Stimulated activated CD8-positive, alpha-beta memory T cell treated with anti-CD3 and anti-CD28 coated beads, Interleukin-12 subunit alpha, Interleukin-12 subunit beta, amount 100 ng/mL, for 24 hours (primary cell): ENCODE measurements around the gene CD7.

ENCODE experiments used
- DNase-seq: peaks from one replicate; pipeline ENCODE4 v3.0.0-alpha.2; 2020; ENCODE audit errors: extremely low read depth

Gene CD7

GRCh38 chr17:82298538-82299421 lies 18.6 kb downstream of the CD7 start:
- DNase-seq: no peak

DNA sequence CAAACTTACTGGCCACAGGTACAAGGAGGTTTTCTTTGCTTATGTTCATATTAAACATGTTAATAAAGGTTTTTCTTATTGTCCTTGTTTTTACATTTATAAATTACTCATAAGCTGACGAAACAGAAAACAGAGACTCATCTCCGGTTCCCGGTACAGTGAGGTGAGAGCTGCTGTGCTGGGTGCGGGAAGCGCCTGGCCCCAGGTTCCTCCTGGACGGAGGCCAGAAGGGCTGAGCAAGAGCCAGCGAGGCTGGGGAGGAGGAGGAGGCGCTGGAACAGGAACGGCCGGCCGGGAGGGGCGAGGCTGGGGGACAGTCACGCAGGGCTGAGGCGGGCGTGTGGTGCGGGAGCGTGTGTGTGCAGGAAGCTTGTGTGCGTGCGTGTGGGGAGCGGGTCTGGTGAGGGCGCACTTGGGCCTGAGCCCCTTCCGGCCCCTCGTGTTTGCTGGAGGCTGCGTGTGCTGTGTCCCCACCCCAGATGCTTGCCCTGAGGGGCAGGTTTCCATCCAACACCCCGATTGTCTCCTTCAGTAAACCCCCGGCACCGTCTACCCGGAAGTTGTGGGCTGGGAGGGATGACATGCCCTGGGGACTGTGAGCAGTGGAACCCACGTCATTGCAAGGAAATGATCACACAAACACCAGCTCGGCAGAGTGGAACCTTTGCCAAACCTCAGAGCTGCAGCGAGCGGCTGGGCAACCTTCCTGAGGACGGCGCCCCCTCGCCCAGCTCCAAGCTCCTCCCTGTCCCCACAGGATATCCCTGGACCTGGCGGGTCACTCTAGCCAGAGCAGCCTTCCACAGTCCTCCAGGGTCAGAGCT lies 19.5 kb downstream of the CD7 start:
- peak; percentile 84 for DNase-seq

DNA sequence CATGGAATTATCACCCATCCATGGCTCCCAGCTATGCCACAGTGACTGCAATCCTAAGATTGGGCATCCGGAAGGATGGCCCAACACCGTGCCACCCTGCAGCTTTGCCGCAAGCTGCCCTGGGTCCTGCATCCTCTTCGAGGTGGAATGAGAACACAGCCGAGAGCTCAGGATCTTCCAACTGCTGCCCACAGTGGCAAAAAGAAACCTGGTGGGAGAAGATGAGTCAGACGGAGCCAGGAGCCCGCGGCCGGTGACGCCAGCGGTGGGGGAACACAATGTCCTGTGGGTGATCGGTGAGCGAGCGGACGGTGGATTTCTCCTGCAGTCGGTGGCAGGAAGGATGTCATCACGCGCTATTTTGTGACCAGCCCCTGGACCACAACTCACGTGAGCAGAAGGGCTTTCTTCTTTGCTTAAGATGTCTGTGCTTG lies 20.1 kb downstream of the CD7 start:
- DNase-seq: peak; percentile 74

DNA sequence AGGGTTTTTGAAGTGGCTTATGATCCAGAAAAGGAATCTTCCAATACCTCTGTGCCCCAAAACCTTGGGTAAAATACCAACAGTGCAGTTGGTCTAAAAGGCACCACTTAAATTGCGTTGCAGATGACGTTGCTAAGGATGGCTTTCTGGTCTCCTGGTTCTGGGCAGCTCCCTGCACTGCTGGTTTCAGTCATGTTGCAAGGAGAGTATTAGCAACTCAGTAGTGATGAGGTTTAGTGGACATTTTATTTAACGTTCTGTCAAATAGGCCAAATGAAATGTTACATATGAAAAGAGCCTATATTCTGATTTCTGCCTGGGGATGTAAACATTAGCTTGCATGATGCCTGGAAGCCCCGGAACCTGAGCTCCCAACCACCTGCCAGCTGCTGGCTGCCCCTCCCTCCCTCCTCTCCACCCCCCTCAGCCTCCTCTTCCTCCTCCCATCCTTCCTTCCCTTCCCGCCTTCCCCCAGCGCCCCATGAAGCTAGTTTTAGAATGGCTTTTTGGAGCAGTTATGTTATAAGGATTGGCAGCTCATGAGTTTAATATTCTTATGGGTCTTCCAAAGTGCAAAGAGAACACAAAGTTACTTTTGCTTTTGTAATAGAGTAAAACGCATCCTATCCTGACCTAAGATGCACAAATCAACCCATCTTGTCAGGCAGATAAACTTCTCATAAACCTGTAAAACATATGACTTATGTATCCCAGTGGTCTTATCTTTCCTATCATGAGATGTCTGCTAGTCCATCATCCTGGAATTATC lies 20.7 kb downstream of the CD7 start:
- DNase-seq: no peak

DNA sequence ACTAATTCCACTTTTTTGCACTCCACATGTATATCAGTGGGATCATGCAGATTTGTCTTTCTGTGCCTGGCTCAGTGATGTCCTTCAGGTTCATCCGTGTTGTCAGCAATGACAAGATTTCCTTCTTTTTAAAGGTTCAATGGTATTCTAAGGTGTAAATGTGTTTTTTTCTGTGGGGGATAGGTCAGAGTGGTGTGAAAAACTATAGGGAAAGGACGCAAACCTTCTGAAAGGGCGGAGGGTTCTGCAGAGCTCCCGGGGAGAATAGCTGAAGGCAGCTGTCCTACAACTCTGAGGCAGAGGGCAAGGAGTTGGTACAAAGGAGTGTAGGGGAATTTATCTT lies 22.0 kb downstream of the CD7 start:
- no peak for DNase-seq

DNA sequence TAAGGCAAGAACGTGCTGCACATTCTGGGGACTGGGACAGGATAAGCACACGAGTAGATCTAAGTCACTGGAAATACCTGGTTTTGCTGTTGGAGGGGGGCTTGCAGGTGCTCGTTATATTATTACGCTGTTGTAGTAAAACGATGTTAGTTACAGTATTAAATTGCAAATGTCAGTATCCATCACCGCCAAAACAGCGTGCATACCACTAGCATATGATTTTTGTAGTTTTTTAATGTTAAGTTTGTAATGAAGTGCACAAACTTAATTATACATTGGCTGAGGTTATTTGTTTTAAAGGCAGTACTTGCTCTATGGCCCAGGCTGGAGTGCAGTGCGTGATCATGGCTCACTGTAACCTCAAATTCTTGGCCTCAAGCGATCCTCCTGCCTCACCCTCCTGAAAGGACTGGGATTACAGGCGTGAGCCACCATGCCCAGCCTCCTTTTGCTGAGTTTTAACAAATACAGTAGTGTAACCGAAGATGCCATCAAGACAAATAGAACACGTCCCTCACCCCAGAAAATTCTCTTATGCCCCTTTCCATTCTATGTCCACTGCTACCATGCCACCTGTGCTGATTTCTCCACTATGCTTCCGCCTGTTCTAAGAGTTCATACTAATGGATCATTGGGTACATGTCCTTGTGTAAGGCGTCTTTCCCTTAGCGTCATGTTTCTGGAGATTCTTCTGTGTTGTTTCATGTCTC lies 23.2 kb downstream of the CD7 start:
- no peak for DNase-seq

DNA sequence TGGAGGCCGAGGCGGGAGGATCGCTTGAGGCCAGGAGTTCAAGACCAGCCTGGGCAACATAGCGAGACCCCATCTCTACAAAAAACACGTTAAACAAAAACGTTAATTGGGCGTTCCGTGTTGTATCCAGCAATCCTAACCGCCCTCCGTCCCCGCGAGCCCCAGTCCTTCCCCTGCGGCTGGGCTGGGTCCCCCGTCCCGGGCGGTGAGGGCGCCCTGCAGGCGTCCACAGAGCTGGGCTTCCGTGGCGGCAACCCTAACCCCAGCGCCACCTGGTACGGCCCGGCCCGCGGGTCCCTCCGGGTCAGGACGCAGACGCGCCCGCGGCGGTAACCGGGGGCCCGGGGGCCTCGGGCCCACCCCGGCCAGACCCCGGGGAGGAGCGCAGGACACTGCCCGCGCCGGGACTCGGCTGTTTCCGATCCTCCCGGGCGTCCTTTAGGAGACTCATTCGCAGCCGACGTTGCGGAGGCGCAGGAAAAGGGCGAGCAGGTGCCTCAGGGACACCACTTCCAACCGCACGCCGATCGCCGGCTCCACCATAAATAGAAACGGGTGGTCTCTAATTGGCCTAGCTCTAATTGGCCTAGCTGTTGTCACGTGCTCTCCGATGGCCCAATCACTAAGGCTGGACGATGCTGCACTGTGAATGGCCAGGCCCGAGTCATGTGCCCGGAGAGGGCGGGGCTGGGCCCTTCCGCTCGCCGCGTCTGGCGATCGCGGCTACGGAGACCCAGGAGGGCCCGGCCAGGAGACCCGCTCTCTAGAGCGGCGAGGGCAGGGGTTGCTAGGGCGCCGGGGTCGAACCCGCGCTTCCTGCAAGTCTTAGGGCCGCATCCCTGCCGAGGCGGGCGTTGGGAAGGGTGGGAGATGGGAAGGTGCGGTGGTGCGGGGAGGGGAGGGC lies 24.9 kb downstream of the CD7 start:
- DNase-seq: peak; percentile 82

GRCh38 chr17:82291582-82292250 lies 25.7 kb downstream of the CD7 start:
- DNase-seq: no peak

GRCh38 chr17:82287868-82288801 lies 29.3 kb downstream of the CD7 start:
- no peak for DNase-seq

- DNase-seq: no peak
These were observed 30.2 kb downstream of the CD7 start for GRCh38 chr17:82287013-82287867.

DNA sequence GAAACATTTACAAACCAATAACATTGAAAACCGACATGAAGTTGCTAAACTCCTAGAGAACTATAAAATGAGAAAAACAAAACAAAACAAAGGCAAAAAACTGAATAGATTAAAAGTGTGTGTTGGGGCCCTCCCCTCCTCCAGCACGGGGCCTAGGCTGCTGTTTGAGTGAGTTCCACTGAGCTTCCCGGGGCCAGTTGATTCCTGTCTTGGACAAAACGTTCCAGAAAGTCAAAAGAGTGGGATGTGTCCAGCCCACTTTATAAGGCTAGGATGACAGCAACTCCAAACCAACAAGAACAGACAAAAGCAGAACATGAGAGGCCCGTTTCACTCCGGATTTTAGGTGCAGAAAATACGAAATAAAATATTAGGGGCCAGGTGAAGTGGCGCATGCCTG lies 32.3 kb downstream of the CD7 start:
- no peak for DNase-seq

DNA sequence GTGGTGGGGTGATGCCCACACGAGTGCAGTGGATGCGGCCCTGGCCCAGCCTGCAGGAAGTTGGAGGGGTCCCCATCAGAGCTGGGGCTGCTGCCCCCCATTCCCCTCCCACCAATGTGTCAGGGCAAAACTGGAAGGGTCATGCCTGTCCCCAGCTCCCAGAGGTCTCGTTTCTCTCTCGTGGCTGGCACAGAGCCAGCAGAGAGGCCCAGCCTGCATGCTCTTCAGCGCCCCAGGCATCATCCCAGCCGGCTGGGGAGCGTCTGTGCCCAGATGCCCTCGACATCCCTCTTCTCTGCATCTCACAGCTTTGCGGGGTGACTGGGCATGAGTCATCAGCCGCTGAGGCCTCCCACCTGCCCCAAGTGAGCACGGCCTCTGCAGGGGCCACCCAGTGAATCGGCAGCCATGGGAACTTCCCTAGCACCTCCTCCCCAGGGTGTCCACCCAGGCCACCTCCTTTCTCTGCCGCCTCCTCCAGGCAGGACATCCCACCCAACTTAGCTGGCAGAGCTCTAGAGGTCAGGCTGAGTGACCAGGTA lies 34.1 kb downstream of the CD7 start:
- no peak for DNase-seq

DNA sequence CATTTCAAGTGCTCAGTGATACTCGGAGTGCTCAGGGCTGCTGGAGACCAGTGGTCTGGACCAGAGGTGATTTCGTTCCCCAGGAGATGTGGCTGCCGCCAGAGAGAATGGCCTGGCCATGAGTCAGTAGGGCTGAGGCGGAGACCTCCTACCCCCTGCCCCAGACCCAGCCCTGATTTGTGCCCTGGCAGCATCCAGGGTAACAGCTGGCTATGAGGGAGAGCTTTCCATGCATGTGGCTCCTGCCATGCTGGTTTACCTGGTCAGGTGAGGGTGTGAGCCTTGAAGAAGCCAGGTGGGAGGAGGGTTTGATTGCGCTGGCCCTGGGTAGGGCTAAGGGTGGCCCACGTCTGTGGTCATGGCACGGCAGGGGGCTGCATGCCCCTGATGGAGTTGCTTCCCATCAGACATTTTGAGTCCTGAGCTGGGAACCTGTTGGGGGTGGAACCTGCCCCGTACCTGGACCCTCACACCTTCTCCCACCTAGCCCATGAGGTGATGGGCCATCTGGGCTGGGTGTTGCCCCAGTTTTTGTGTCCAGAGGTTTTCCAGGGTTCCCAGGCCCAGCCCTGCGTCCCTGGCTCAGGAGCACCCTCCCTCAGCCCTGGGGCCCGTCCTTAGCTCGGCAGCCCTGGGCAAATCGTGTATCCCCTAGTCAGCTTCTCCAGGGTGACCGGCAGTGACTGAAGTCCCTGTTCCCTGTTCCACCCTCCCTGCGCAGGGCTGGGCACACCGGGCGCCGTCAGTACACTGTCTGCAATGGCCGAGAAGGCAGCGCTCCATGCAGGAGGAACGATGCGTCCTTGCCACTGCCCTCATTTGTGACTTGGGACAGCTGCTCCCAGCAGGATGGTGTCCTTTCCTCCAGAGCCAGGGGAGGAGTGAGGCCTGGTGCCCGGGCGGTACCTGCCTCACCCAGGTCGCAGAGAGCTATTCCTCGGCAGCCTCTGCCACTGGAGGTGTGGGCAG lies 34.9 kb downstream of the CD7 start:
- no peak for DNase-seq

- no peak for DNase-seq
These were observed 35.7 kb downstream of the CD7 start for GRCh38 chr17:82281502-82282238.

- DNase-seq: no peak
These were observed 36.3 kb downstream of the CD7 start for GRCh38 chr17:82281076-82281475.

DNA sequence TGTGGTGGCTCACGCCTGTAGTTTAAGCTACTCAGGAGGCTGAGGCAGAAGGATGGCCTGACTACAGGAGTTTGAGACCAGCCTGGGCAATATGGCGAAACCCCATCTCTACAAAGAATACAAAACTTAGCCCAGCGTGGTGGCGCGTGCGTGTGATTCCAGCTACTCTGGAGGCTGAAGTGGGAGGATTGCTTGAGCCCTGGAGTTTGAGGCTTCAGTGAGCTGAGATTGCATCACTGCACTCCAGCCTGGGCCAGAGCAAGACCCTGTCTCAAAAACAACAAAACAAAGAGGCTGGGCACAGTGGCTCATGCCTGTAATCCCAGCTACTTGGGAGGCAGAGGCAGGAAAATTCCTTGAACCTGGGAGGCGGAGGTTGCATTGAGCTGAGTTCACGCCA lies 36.9 kb downstream of the CD7 start:
- no peak for DNase-seq
